Measurements from ENCODE around the gene ATP6V0A1.

The ATP6V0A1 gene

GRCh38 chr17:42458497-42459255 lies at the start of gene ATP6V0A1:
TSS of gene ATP6V0A1 (plus strand) at chr17:42458878. CDS start at chr17:42460895, 2,017 bp downstream.
- no peak for TF ChIP-seq GATA2 (IDR thresholded peaks at IDR 0.05; ENCODE audit: low read depth, low read length)
- TF ChIP-seq GATA3 (IDR thresholded peaks at IDR 0.05; ENCODE audit: low read depth, low read length): no peak

GRCh38 chr17:42409523-42410318 lies 49.0 kb upstream of the ATP6V0A1 start:
- TF ChIP-seq GATA3 (IDR thresholded peaks at IDR 0.05; ENCODE audit: low read depth, low read length) (no peak), GATA2 (IDR thresholded peaks at IDR 0.05; ENCODE audit: low read depth, low read length) (no peak)

- no peak for TF ChIP-seq GATA2 (IDR thresholded peaks at IDR 0.05; ENCODE audit: low read depth, low read length)
- TF ChIP-seq GATA3 (IDR thresholded peaks at IDR 0.05; ENCODE audit: low read depth, low read length): no peak
These were observed 48.4 kb upstream of the ATP6V0A1 start for GRCh38 chr17:42410319-42410685.

DNA sequence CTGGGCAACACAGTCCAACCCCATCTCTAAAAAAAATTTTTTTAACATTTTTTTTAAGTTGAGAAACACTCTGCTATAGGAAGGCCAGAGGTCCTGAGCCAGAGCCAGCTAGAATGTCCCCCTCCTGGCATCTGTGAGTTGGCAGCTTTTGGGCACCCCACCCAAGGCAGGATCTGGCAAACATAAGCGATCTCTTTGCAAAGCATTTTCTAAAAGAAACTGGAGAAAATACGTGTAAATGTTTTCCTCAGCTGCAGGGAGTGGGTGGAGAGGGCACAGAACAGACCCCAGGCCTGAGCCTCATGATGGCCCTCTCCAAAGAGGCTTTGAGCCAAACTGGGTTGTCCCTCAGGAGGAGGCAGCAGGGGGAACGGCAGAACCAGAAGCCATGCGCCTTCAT lies 47.3 kb upstream of the ATP6V0A1 start:
- TF ChIP-seq GATA3 (IDR thresholded peaks at IDR 0.05; ENCODE audit: low read depth, low read length): no peak
- no peak for TF ChIP-seq GATA2 (IDR thresholded peaks at IDR 0.05; ENCODE audit: low read depth, low read length)

- no peak for TF ChIP-seq GATA2 (IDR thresholded peaks at IDR 0.05; ENCODE audit: low read depth, low read length)
- no peak for TF ChIP-seq GATA3 (IDR thresholded peaks at IDR 0.05; ENCODE audit: low read depth, low read length)
These were observed 46.6 kb upstream of the ATP6V0A1 start for GRCh38 chr17:42411905-42412679.

DNA sequence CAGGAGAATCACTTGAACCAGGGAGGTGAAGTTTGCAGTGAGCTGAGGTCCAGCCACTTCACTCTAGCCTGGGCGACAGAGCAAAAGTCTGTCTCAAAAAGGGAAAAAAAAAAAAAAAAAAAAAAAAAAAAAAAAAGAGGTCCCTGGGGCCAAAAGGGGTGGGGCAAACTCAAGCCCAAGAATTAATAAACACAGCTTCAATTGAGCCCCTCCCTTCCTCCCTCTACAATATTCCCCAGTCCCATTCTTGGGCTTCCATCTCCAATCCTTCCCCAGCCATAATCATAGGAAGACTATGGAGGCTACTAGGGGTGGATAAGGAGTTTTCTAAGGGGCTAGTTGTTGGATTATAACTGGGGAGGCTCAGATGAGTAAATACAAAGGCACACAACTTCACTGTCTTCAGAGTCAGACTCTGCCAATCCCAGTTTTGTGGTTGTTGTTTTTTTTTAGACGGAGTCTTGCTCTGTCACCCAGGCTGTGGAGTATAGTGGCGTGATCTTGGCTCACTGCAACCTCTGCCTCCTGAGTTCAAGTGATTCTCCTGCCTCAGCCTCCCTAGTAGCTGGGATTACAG lies 45.1 kb upstream of the ATP6V0A1 start:
- TF ChIP-seq GATA3 (IDR thresholded peaks at IDR 0.05; ENCODE audit: low read depth, low read length) (no peak), GATA2 (IDR thresholded peaks at IDR 0.05; ENCODE audit: low read depth, low read length) (no peak)

GRCh38 chr17:42414704-42415409 lies 43.8 kb upstream of the ATP6V0A1 start:
- no peak for TF ChIP-seq GATA2 (IDR thresholded peaks at IDR 0.05; ENCODE audit: low read depth, low read length)

- TF ChIP-seq GATA3 (IDR thresholded peaks at IDR 0.05; ENCODE audit: low read depth, low read length): no peak
- TF ChIP-seq GATA2 (IDR thresholded peaks at IDR 0.05; ENCODE audit: low read depth, low read length): no peak
These were observed 37.6 kb upstream of the ATP6V0A1 start for GRCh38 chr17:42421136-42421506.

GRCh38 chr17:42421507-42422338 lies 37.0 kb upstream of the ATP6V0A1 start:
- no peak for TF ChIP-seq GATA2 (IDR thresholded peaks at IDR 0.05; ENCODE audit: low read depth, low read length)
- TF ChIP-seq GATA3 (IDR thresholded peaks at IDR 0.05; ENCODE audit: low read depth, low read length): no peak

- no peak for TF ChIP-seq GATA2 (IDR thresholded peaks at IDR 0.05; ENCODE audit: low read depth, low read length)
- no peak for TF ChIP-seq GATA3 (IDR thresholded peaks at IDR 0.05; ENCODE audit: low read depth, low read length)
These were observed 36.2 kb upstream of the ATP6V0A1 start for GRCh38 chr17:42422412-42422957.

DNA sequence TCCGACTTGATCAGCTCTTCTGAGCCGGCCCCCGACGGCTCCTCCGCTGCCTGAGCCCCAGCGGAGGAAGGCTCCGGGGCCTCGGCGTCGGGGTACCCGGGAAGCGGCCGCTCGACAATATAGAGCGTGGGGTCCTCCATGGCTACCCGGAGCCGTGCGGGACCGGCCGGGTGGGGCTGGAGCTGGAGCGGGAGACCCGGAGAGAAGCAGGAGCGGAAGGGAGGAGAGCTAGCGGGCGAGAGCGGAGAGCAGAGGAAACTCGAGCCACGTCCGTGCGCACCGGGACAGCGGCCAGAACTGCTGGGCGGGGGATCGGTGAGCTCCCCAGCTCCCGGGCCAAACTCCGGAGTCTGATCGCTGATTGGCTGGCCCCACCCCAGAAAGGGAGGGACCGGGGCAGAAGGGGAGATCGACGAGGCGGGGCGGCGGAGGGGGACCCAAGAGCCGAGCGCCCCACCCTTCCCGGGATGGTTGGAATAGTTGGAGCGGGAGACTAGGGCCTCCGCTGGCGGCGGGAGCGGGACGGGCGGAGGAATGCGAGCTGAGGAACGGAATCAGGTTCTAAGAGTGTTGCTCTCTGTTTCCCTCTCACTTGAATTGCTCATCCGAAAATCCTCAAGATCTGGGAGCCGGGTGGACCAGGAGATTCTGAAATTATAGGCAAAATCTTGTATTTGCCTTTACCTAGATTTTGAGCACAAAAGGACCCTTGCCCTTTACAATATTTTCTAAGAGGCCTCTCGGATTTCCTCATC lies 35.5 kb upstream of the ATP6V0A1 start, which contains the start of gene CAVIN1:
CAVIN1 (minus strand) TSS at position 299 of the 755 bp plus-strand sequence; CDS start at position 140, 159 bp downstream.
- TF ChIP-seq GATA2 (IDR thresholded peaks at IDR 0.05; ENCODE audit: low read depth, low read length): no peak
- no peak for TF ChIP-seq GATA3 (IDR thresholded peaks at IDR 0.05; ENCODE audit: low read depth, low read length)

- TF ChIP-seq GATA3 (IDR thresholded peaks at IDR 0.05; ENCODE audit: low read depth, low read length) (no peak), GATA2 (IDR thresholded peaks at IDR 0.05; ENCODE audit: low read depth, low read length) (no peak)
These were observed 34.9 kb upstream of the ATP6V0A1 start for GRCh38 chr17:42423766-42424165.

All from SH-SY5Y (cell line).